Measurements from ENCODE around the gene CMTM1.
A peak's percentile ranks its signal among the peaks of the same experiment; 100 is the strongest.
"Not testable (repeated sequence)": the region's sequence is repeated elsewhere in the genome, so short reads cannot be mapped to it uniquely, and the experiment has no call there.

The CMTM1 gene

DNA sequence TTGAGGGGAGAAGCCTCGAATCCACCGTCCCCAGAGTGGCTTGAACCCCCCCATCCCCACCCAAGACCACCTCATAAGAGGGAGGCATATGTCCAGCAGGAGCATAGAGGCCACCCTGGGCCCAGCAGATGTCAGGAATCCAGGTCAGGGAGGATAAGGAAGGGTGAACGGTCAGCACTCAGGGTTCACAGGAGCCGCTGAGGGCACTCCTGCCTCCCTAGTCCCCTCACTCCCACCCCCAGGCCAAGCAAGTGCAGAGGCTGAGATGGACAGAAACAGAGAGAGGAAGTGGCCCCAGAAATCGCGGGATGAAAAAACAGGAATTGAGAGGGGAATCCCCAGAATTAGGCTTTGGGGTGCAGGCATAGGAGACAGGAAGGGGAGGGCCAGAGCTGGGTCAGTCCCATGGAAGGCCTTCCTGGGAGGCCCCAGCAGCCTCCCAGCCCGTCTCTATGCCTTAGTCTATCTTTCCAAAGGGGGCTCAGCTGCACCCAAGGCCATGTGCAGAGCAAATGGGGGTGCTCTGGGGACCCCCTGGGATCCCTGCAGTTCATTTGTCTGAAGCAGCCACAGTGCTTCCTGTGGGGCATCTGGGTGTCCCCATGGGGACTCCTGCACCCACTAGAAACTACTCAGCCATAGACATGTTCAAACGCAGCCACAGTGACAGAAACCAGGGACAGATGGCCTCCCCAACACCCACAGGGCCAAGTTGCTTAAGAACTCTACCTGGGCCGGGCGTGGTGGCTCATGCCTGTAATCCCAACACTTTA lies 39.9 kb downstream of the CMTM1 start:
- TF ChIP-seq, protein P1, sequence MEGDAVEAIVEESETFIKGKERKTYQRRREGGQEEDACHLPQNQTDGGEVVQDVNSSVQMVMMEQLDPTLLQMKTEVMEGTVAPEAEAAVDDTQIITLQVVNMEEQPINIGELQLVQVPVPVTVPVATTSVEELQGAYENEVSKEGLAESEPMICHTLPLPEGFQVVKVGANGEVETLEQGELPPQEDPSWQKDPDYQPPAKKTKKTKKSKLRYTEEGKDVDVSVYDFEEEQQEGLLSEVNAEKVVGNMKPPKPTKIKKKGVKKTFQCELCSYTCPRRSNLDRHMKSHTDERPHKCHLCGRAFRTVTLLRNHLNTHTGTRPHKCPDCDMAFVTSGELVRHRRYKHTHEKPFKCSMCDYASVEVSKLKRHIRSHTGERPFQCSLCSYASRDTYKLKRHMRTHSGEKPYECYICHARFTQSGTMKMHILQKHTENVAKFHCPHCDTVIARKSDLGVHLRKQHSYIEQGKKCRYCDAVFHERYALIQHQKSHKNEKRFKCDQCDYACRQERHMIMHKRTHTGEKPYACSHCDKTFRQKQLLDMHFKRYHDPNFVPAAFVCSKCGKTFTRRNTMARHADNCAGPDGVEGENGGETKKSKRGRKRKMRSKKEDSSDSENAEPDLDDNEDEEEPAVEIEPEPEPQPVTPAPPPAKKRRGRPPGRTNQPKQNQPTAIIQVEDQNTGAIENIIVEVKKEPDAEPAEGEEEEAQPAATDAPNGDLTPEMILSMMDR (conservative IDR thresholded peaks at IDR 0.05; ENCODE audit: control insufficient read depth, insufficient read depth, low read depth, low read length) = no peak
- DNase-seq (ENCODE audit: low read depth) = no peak
- H3K4me3 ChIP-seq (ENCODE audit: control insufficient read depth, low read depth, low read length) = peak overlapping the region; percentile 56

DNA sequence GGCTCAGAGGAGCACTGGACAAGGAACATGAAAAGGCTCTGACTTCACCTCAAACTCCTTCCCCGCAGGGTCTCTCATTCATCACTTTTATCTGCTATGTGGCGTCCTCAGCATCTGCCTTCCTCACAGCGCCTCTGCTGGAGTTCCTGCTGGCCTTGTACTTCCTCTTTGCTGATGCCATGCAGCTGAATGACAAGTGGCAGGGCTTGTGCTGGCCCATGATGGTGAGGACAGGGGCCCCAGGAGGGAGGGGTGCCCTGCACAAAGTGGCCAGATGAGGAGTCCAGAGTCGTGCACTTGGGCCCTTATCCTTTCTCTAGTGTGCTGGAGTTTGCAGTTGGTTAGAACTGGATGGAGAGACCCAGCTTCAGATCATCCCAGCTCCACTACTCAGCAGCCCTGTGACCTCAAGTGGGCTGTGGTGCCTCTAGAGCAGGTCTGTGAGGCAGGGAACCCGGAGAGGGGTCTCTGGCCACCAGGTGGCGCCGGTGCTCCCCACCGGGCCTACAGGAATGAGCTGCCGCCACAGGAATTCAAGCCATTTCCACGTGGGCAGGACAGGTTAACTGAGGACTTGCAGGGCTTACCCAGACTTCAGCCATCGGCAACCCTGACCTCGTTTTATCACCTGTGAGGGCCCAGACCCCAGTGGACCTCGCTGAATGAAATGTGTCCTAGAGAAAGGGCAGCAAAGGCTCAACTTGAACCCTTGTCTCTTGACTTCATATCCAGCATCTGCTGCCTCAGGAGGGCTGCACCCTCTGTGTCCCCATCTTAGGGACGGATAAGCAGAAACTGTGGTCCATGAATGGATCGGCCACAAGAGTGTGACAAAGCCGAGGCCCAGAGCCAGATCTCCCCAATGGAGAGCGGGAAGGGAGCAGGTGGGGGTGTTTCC lies 42.3 kb downstream of the CMTM1 start:
- DNase-seq (ENCODE audit: low read depth) = peak; percentile 84
- TF ChIP-seq, protein P1 (conservative IDR thresholded peaks at IDR 0.05; ENCODE audit: control insufficient read depth, insufficient read depth, low read depth, low read length) = peak; percentile 87
- no peak overlapping the region for H3K4me3 ChIP-seq (ENCODE audit: control insufficient read depth, low read depth, low read length)

DNA sequence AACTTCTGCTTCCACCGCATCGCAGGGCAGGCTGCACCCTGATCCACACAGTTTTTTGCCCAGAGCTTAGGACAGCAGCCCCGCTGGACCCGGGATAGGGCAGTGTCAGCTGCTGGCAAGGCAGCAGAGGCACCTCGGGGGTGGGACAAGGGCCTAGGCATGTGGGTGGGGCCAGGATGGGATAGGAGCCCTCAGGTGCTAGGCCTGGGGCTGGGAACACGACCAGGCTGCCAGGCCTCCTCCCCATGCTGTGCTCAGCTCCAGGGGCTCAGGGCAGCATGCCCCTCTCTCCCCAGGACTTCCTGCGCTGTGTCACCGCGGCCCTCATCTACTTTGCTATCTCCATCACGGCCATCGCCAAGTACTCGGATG lies 42.9 kb downstream of the CMTM1 start:
- TF ChIP-seq, protein P1 (conservative IDR thresholded peaks at IDR 0.05; ENCODE audit: control insufficient read depth, insufficient read depth, low read depth, low read length) = no peak
- no peak for DNase-seq (ENCODE audit: low read depth)
- H3K4me3 ChIP-seq (ENCODE audit: control insufficient read depth, low read depth, low read length) = no peak overlapping the region

DNA sequence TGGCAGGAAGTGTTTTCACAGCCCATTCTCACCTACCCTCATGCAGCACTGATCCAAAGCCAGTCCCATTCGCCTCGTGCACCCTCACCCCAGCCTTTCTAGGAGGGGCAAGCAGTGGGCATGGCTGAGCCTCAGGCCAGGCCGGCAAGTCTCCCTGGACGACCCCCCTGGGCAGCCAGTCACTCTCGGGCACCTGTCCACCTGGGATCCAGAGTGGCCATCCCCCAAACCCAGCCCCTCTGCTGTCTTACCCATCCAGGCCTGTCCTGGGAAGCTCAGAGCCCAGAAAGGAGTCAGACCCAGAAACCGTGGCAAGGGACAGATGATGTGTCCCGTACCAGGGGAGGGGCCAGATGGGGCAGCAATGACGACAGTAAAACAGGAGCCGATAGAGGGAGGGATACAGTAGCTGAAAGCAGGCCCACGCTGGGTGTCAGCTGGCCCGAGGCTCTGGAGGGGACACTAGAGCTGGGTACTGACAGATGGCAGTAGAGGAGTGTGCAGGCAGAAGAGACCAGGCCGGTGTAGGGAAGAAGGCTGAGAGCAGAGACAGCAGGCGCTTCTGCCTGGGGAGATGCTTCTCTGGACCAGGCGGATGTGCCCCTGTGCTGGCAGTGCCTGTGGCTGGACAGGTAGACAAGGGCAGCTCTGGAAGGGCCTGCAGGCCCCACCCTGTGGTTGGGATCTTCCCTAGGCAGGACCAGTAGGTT lies 44.0 kb downstream of the CMTM1 start:
- H3K4me3 ChIP-seq (ENCODE audit: control insufficient read depth, low read depth, low read length) = no peak overlapping the region
- TF ChIP-seq, protein P1 (conservative IDR thresholded peaks at IDR 0.05; ENCODE audit: control insufficient read depth, insufficient read depth, low read depth, low read length) = no peak
- no peak for DNase-seq (ENCODE audit: low read depth)

DNA sequence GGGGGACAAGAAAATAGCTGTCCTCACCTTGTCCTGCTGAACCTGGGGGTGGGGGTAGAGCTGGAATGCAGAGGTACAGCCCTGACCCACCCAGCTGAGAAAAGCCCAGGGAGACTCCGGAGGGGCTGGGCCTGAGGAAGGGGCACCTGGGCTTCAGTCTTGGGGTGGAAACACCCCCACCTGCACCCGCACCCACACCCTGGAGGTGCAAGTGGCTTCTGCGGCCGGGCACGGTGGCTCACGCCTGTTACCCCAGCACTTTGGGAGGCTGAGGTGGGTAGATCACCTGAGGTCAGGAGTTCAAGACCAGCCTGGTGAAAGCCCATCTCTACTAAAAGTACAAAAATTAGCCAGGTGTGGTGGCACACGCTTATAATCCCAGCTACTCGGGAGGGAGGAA lies 45.7 kb downstream of the CMTM1 start:
- H3K4me3 ChIP-seq (ENCODE audit: control insufficient read depth, low read depth, low read length); DNase-seq (ENCODE audit: low read depth): not testable (repeated sequence)

DNA sequence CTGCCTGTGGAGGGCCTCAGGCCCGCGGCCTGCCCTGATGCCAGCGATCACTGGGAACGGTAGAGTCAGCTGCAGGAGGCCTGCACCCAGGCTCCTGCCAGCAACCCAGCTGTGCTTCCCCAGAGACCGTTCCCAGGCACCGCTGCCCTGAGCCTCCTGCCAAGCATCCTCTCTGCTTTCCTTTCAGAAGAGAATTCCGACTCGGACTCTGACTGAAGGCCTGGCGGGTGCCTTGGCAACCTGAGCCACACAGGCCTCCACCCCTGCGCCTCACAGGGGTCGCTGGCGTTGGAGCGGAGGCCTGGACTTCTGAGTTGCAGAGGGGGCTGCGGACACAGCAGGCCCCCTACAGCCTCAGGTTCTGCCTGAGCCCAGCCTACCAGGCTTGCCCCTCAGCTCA lies 46.2 kb downstream of the CMTM1 start:
- TF ChIP-seq, protein P1 (conservative IDR thresholded peaks at IDR 0.05; ENCODE audit: control insufficient read depth, insufficient read depth, low read depth, low read length) = no peak
- DNase-seq (ENCODE audit: low read depth) = no peak
- H3K4me3 ChIP-seq (ENCODE audit: control insufficient read depth, low read depth, low read length) = no peak overlapping the region
